ENCODE data around the gene AADAC. TPM values are rescaled to one million over a fixed set of nuclear protein-coding genes. Genes with fewer than 3 reads are reported as not detected.
"Not testable (repeated sequence)": the region's sequence is repeated elsewhere in the genome, so short reads cannot be mapped to it uniquely, and the experiment has no call there.

The AADAC gene
- total RNA-seq, 1 donor from 2014 or later, result not detected

DNA sequence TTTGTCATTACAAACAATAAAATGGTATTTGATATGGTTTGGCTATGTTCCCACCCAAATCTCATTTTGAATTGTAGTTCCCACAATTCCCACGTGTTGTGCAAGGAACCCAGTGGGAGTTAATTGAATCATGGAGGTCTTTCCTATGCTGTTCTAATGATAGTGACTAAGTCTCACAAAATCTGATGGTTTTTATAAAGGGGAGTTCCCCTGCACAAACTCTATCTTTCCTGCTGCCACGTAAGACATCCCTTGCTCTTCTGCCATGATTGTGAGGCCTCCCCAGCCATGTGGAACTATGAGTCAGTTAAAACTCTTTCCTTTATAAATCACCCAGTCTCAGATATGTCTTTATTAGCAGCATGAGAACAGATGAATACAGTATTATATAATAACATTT is 15.4 kb upstream of the AADAC start:
- no peak for DNase-seq

DNA sequence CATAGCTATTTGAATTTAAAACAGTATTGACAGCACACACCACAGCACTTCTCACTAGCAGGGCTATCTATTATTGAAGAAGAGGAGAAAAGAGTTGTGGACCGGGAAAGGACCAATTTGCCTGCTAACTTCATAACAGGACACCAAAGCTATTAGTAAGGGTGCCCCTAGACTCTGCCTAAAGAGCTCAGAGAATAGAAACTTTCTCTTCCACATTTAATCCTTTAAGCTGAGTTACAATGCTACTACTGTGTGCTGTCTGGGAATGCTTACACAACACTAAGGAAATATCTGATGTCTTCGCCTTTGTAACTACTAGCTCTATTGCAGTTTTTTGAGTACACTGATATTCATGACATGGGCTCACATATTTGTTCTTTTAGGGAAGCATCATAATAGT is 13.5 kb upstream of the AADAC start:
- DNase-seq, result no peak

DNA sequence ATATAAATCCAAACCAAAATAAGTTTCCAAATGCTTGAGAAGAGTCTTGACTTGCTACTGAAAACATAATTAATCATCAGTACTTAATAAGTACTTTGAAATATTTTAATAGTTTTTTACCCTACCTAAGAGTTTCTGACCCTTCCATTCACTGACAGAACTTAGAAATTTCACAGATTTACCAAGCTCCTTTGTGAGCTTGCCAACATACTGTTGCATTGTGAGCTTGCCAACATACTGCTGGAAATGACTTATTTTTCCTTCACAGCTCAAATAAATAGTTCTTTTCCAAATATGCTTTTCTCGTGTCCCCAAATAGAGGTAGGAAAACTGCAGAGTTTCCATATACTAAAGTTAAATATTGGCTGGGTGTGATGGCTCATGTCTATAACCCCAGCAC is 9.6 kb upstream of the AADAC start:
- DNase-seq, result no peak

DNA sequence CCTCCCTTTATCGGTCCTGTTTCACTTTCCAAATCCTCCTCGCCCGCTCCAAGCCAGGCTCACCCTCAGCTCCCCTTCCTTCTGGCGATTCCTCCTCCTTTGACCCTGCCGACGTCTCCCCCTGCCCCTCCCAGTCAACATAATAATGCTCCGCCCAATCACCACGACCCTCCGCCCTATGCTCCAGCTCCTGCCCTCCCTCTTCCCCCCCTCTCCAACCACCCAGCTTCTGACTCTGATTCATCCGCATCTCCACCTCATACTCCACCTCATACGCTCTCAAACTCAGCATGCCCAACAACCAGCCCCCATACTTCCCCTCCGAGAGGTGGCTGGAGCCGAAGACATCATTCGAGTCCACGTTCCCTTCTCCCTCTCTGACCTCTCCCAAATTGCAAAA is 7.1 kb upstream of the AADAC start:
- no peak for DNase-seq

DNA sequence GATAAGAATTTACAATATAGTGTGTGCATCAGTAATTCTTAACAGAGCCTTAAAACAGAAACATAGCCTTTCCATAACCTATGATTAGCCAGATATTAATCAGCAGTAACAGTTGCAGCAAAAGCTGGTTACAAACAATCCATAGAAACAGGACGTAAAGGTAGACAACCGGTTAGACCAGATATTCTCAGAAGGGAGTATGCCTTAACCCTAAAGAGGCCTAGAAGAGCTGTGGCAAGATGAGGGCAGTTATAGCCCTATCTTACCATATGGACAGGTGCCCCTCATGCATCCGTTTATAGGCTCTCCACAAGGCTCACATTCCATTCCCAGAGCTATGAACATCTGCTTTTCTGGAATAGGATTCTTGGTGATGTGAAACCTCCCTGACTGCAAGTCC is 5.0 kb upstream of the AADAC start:
- DNase-seq, result not testable (repeated sequence)

DNA sequence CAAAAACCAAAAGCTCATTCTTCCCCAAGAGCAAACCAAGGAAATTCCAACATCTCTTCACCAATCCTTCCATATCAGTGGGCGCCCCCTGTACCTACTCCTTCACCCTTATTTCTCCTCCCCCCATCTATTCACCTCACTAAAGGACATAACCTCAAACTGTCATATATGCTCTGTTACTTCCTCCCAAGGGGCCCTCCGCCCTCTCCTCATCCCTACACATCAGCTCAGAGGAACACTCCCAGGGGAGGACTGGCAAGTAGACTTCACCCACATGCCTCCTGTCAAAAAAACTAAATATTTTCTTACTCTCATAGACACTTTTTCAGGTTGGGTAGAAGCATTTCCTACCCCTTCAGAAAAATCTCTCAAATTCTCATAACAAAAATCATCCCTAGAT is 2.4 kb upstream of the AADAC start:
- DNase-seq, result no peak

DNA sequence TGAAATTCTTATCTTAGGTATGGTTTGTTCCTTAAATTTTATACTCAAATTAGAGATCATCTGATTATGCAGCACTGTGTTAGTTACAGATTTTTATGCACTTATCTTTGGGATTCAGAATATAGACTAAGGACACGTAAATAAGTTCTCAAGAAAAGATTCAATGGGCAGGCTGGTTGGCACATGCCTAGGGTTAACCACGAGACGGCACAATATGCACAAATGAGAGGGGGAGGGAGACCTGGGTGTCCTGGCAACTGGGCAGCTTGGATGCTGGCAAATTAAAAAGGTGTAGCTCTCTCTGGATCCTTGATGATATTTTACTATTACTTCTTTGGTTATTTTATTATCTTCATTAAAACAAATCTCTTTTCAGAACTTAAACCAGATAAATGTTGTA is 672 bp downstream of the AADAC start:
- DNase-seq, result no peak

DNA sequence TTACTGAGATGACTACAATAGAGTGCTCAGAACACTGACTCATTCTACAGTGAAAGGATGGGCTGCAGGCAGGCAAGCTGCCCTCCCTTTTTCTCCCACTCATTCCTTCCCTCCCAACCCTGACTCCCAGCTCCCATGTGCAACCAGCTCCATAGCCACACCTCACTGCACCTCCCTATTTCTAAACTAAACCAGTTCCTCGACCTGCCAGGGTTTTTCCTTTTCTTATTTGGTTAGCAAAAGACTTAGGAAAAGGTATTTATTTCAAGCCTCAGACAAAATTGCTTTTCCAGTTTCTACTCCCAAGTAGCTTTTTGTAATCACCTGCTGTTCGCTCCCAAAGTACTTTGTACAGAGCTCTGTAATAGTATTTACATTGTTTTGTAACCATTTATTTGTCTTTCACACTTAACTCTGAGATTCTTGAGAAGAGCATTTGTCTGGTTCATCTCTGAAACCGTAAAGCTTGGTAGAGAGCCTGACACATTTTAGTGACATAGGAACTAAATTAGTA is 2.2 kb downstream of the AADAC start:
- peak; percentile 3 for DNase-seq

DNA sequence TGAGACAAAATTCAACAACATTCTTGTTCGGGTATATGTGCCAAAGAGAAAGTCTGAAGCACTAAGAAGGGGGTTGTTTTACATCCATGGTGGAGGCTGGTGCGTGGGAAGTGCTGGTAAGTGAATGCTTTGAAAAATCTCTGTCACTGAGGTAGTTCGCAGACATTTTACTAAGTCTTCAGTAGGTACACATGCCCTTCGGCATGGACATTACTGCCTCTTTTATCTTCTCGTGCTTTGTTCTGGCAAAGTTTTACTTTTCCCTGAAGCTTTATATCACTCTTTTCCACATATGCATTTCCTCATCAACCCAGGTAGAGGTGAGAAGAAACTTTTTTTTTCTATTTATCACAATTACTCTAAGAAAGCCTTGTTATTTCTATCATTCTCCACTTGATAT is 3.6 kb downstream of the AADAC start:
- no peak for DNase-seq

DNA sequence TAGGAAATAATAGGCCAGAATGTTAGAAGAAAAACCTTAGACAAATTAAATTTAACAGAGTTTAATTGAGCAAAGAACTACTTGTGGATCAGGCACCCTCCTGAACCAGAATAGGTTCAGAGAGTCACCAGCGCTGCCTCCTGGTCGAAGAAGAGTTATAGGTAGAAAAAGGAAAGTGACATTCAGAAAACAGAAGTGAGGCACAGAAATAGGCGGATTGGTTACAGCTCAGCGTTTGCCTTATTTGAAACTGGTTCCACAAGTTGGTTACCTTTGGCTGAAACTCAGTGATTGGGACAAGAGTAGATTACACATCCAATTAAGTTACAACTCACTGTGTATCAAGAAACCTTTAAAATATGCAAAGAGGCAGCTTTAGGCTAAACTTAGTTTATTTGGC is 4.4 kb downstream of the AADAC start:
- DNase-seq, result no peak

DNA sequence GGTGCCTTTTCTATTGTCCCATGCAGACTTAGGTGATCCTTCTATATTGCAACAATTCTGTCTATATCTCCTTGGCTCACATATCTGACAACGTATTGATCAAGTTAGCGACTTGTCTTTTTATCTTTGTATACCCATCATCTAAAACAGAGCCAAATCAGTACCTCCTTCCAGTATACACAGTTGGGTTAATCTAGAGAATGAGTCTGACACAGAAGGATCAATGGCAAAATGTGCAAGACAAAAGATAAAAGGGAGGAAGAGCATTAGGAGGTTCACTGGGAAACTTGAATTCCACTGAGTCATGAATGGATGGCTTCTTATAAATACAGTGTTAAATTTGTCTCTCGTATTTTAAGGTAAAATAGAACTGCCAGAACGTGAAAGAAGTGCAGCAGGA is 6.0 kb downstream of the AADAC start:
- no peak for DNase-seq

DNA sequence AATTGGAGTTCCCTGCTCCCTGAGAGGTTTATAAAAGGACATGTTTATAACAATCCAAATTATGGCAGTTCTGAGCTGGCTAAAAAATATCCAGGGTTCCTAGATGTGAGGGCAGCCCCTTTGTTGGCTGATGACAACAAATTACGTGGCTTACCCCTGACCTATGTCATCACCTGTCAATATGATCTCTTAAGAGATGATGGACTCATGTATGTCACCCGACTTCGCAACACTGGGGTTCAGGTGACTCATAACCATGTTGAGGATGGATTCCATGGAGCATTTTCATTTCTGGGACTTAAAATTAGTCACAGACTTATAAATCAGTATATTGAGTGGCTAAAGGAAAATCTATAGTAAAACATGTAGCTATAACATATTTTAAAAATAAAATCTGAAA is 13.9 kb downstream of the AADAC start:
- no peak for DNase-seq

DNA sequence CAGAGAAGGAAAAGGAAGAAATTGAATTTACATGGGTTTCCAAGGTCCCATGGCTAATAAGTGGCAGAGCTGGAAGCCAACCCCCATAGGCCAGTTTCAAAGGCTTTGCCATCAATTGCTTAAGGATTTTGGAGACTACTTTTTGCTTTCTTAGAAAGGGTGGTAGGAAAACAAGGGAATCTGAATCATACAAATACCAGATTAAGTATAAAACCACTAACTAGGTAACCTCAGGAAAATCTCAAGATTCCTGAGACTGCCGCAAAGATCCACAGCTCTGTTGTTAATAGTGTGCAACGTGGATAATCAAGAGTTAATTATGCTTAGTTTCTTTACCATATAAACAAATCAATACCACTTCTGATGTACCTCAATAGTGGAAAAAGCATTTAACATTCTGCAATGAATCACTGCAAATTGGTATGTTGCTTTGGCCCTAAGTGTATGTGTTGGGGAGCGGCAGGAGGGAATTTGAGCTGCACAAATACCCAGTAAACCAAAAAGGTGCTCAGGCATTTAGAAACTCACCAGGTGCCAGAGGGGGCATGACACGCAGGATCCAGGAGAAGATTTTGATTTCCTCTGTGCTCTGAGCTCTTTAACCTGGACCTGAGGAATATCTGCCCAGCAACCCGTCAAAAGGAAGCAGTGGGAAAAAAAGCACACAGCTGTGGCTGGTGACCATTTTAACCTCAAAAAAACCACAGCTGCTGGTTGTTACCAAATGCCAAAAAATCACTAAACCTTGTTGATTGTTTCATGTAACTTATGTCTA is 22.0 kb downstream of the AADAC start:
- no peak for DNase-seq

DNA sequence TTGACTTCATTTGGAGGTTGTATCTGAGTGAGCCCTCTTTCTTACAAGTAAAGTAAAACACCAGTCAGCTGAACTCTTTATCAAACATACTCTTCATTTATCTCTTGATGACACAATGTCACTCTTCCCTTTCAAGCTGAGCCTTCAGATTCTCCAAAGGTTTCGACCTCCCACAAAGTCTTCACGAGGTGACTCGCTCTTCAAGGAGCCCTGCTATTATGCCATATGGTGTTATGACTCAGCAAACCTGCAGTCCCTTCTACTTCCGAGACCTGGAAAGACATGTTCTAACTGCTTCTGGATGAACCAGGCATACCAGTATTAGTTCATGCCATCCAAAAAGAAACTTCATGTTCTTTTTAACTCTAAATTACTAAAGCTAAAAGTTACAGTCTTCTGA is 23.1 kb downstream of the AADAC start:
- DNase-seq, result no peak

DNA sequence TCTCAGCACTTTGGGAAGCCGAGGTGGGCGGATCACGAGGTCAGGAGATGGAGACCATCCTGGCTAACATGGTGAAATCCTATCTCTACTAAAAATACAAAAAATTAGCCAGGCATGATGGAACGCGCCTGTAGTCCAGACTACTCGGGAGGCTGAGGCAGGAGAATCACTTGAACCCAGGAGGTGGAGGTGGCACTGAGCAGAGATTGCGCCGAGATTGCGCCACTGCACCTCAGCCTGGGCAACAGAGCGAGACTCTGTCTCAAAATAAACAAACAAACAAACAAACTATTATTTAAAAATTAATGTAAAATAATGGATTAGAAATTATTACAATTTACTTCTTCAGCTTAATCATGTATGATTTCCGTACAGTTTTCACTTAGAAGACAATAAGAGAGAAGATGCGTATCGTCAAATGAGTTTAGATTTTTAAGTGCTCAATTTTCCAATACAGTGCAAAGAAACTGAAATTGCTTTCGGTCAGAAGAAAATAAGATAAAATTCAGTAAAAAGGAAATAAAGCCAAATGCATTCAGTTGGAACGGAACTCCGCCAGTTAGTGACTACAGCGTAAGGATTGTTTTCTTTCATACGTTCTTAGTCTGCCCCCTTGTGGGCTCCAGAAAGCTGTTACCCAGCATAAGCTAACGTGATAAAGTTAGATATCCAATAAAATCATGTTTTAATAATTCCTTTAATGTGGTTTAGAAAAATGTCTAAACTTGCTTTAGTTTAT is 24.8 kb downstream of the AADAC start:
- peak; percentile 1 for DNase-seq

DNA sequence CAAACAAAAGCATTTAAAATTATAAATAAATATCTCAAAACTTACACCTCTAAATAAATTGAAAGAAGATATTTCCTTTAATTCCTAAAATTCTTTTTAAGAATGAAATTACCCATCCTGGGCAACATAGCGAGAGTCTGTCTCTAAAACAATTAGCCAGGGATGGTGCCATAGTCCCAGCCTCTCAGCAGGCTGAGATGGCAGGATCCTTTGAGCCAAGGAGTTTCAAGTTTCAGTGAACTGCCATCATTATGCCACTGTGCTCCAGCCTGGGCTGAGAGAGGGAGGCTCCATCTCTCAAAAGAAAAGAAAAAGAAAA is 25.4 kb downstream of the AADAC start:
- DNase-seq, result no peak

DNA sequence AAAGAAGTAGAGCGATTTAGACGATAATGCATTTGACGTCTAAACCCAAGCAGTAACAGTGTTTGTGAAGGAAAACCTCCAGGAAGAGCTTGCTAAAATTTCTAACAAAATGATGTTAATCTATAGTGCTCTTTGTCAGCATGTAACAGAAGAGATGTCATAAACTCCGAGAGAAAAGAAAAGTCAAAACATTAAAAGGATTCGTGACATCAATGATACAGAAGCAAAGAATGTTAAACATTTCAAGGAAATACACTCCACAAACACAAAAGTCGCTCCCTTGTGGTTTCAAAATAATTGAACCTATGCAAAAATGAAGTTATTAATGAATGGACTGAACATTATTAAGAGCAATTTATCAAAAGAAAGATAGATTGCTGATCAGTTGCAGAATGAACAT is 27.9 kb downstream of the AADAC start:
- no peak for DNase-seq

DNA sequence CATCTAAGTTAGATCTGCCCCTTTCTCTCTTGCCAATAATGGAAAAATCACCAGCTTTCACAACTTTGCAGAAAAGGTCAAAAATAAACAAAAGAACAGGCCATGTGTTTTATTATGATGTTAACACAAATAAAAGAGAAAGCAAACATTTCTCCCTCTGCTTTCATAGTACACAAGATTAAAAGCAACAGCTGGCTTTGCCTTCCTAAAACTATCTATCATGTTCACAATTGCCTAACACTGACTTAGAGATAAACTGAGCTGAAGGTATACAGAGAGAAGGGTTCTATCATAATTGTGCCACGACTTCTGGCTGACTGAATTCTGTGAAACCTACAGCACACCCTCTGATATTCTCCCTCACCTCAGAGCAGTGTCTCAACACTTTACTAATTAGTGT is 29.4 kb downstream of the AADAC start:
- DNase-seq, result no peak

DNA sequence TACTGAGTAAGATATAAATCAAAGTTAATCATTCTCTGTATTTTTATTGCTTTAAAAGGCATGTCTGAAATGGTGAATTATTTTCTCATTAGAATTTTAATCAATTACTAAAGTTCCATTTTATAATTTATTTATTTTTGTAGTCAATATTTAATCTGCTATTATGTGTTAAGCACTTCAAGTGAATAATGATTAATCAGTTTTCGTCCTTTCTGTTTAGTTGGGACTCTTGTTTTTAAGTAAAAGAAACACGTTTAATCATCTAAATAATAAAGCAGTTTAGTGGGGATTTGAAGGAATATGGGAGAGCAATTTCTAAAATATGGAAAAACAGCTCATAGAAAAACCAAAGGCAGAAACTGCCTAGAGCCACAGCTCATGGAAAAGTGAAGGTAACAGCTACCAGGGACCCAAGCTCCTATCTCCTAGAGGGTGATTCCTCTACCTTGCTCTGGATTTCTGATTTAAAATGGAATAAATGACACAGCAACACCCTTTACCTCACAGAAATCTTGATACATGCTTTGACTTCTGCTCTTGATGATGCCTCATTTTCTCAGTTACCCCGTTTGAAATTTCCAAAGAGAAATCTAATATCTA is 31.5 kb downstream of the AADAC start:
- no peak for DNase-seq

DNA sequence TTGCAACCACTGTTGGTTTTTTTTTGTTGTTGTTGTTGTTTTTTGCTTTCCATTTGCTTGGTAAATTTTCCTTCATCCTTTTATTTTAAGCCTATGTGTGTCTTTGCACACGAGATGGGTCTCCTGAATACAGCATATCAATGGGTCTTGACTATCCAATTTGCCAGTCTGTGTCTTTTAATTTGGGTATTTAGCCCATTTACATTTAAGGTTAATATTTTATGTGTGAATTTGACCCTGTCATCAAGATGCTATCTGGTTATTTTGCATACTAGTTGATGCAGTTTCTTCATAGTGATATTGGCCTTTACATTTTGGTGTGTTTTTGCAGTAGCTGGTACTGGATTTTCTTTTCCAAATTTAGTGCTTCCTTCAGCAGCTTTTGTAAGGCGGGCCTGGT is 36.1 kb downstream of the AADAC start:
- DNase-seq, result not testable (repeated sequence)

DNA sequence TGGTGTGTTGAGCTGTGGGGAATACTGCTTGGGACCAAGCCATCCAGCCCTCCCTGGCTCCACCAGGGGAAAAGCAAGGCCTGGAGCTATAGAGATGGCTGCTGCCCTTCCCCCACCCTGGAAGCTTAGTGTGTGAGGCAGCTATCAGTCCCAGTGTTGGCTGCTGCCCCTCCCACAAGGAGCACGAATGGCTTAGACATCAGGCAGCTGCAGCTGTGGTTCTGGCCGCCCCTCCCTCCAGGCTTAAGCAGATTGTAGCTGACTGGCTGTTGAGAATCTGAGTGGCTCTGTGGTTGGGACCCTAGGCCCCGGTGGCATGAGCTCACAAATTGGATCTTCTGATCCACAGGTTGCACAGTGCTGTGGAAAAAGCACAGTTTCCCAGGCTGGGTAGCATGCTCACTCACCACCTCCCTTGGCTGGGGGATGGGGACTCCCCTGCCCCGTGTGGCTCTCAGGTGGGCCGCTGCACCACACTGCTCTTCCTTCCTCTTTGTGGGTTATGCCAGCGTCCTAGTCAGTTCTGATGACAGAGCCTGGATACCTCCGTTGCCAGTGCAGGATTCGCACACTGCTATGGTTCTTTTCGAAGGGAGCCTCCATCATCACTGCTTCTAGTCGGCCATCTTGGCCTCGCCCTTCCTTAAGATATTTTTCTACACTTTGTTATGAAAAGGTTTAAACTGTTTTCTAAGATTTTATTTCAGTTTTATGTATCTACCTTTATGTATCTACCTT is 38.3 kb downstream of the AADAC start:
- DNase-seq, result no peak

DNA sequence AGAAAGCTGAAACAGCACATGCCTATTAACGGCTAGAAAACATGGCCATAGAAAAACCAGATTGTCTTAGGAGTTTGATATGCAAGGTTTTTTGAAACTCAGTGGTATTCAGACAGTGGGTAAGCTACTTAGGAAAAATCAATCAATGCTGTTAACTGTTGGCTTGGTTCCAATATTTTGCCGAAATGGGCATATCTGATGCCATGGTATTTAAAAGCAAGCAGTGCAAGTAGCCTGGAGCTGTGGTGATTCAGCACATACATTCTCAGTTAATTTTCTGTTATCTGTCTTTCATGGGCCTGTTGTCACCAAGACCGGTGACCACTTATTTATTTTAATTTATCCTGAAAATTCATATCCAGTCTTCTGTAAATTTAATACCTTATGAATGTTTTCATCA is 42.2 kb downstream of the AADAC start:
- no peak for DNase-seq

DNA sequence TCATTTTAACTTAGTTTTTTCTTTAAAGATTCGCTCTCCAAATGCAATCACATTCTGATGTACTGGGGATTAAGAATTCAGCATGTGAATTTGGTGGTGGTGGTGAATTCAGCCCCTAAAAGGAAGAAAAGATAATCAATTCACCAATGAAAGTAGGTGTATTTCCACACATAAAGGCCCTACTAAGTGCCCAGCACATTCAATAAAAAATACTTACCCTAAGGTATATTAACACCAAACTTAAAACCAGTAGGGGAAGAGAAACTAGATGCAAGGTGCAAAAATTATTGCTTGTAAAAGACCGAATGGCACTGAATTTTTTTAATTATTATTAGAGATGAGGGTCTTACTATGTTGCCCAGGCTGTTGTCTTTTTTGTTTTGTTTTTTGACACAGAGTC is 42.7 kb downstream of the AADAC start:
- DNase-seq, result no peak
